Measurements from ENCODE around the gene LCE1A.

GRCh38 chr1:152864443-152864842, 37.2 kb downstream of the LCE1A start:
- no peak for TF ChIP-seq CTCF (IDR thresholded peaks at IDR 0.05)
- no peak for TF ChIP-seq EZH2phosphoT487 (IDR thresholded peaks at IDR 0.05)

Measured in neural progenitor cell (in vitro differentiated cells).